Measurements from ENCODE around the gene DEXI.

Gene DEXI

GRCh38 chr16:10907757-10908045 lies 34.6 kb downstream of the DEXI start:
- TF ChIP-seq ZNF565 (CRISPR knock-in tag; conservative IDR thresholded peaks at IDR 0.05; ENCODE audit: low read depth) (no peak), GLIS3 (CRISPR knock-in tag; IDR thresholded peaks at IDR 0.05) (no peak), PATZ1 (CRISPR knock-in tag; IDR thresholded peaks at IDR 0.05; ENCODE audit: borderline replicate concordance) (no peak), TCF4 (CRISPR knock-in tag; IDR thresholded peaks at IDR 0.05; ENCODE audit: borderline replicate concordance) (no peak), ZFP30 (CRISPR knock-in tag; IDR thresholded peaks at IDR 0.05) (no peak), ARNTL (CRISPR knock-in tag; IDR thresholded peaks at IDR 0.05; ENCODE audit: borderline replicate concordance, low read depth) (no peak), TSHZ2 (CRISPR knock-in tag; IDR thresholded peaks at IDR 0.05) (no peak), OSR1 (CRISPR knock-in tag; IDR thresholded peaks at IDR 0.05) (no peak), PPARA (CRISPR knock-in tag; IDR thresholded peaks at IDR 0.05; ENCODE audit: borderline replicate concordance) (no peak)
- no peak for ATAC-seq

- no peak for ATAC-seq
- TF ChIP-seq ZNF70 (CRISPR knock-in tag; IDR thresholded peaks at IDR 0.05) (no peak), PATZ1 (CRISPR knock-in tag; IDR thresholded peaks at IDR 0.05; ENCODE audit: borderline replicate concordance) (no peak), ZFP30 (CRISPR knock-in tag; IDR thresholded peaks at IDR 0.05) (no peak), RARB (CRISPR knock-in tag; IDR thresholded peaks at IDR 0.05) (no peak)
These were observed 35.1 kb downstream of the DEXI start for GRCh38 chr16:10906914-10907756.

GRCh38 chr16:10906482-10906881 lies 35.8 kb downstream of the DEXI start:
- no peak for ATAC-seq
- TF ChIP-seq CSDC2 (CRISPR knock-in tag; IDR thresholded peaks at IDR 0.05) (no peak), CREB5 (CRISPR knock-in tag; IDR thresholded peaks at IDR 0.05; ENCODE audit: low read depth) (no peak), ISL1 (CRISPR knock-in tag; IDR thresholded peaks at IDR 0.05) (no peak), TCF4 (CRISPR knock-in tag; IDR thresholded peaks at IDR 0.05; ENCODE audit: borderline replicate concordance) (no peak), BACH2 (CRISPR knock-in tag; IDR thresholded peaks at IDR 0.05; ENCODE audit: borderline replicate concordance) (no peak), GLIS3 (CRISPR knock-in tag; IDR thresholded peaks at IDR 0.05) (no peak), ZFP30 (CRISPR knock-in tag; IDR thresholded peaks at IDR 0.05) (no peak), ZNF8 (CRISPR knock-in tag; IDR thresholded peaks at IDR 0.05) (no peak), RARB (CRISPR knock-in tag; IDR thresholded peaks at IDR 0.05) (no peak), PATZ1 (CRISPR knock-in tag; IDR thresholded peaks at IDR 0.05; ENCODE audit: borderline replicate concordance) (no peak), TSHZ2 (CRISPR knock-in tag; IDR thresholded peaks at IDR 0.05) (no peak), POU6F1 (CRISPR knock-in tag; IDR thresholded peaks at IDR 0.05; ENCODE audit: borderline replicate concordance, low read depth) (no peak), ZNF565 (CRISPR knock-in tag; conservative IDR thresholded peaks at IDR 0.05; ENCODE audit: low read depth) (no peak), ZFP3 (CRISPR knock-in tag; IDR thresholded peaks at IDR 0.05) (no peak), OSR1 (CRISPR knock-in tag; IDR thresholded peaks at IDR 0.05) (no peak), PPARA (CRISPR knock-in tag; IDR thresholded peaks at IDR 0.05; ENCODE audit: borderline replicate concordance) (no peak), ZNF70 (CRISPR knock-in tag; IDR thresholded peaks at IDR 0.05) (no peak), ESRRG (CRISPR knock-in tag; IDR thresholded peaks at IDR 0.05) (no peak)

Measured in SK-N-SH treated with all-trans-retinoic acid at 6 μM for 48 hours (cell line).